Measurements from ENCODE around the gene GDF11.

The GDF11 gene

DNA sequence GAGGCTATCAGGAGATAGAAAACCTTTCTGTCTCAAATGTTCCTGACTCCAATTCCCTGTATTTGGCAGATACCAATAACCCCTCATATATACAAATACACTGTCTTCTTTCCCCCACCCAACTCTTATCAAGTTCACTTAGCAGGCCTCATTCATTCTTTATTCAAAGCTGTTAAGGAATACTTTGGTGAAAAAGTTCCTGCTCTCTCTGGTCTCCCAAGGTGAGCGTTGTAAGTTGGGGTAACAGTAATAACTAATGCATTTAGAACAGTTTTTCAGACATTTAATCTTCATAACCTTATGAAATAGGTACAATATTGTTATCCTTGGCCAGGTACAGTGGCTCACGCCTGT is 3.9 kb upstream of the GDF11 start:
- no peak for DNase-seq (ENCODE audit: low read depth)
- H3K4me3 ChIP-seq (ENCODE audit: low read length), result no peak overlapping the region
- no peak for TF ChIP-seq CTCF (IDR thresholded peaks at IDR 0.05; ENCODE audit: insufficient read depth, low read depth, low read length, missing control alignments)

GRCh38 chr12:55741931-55742680 is 816 bp upstream of the GDF11 start:
- H3K4me3 ChIP-seq (ENCODE audit: low read length), result no peak overlapping the region
- TF ChIP-seq CTCF (IDR thresholded peaks at IDR 0.05; ENCODE audit: insufficient read depth, low read depth, low read length, missing control alignments), result no peak
- DNase-seq (ENCODE audit: low read depth), result no peak

DNA sequence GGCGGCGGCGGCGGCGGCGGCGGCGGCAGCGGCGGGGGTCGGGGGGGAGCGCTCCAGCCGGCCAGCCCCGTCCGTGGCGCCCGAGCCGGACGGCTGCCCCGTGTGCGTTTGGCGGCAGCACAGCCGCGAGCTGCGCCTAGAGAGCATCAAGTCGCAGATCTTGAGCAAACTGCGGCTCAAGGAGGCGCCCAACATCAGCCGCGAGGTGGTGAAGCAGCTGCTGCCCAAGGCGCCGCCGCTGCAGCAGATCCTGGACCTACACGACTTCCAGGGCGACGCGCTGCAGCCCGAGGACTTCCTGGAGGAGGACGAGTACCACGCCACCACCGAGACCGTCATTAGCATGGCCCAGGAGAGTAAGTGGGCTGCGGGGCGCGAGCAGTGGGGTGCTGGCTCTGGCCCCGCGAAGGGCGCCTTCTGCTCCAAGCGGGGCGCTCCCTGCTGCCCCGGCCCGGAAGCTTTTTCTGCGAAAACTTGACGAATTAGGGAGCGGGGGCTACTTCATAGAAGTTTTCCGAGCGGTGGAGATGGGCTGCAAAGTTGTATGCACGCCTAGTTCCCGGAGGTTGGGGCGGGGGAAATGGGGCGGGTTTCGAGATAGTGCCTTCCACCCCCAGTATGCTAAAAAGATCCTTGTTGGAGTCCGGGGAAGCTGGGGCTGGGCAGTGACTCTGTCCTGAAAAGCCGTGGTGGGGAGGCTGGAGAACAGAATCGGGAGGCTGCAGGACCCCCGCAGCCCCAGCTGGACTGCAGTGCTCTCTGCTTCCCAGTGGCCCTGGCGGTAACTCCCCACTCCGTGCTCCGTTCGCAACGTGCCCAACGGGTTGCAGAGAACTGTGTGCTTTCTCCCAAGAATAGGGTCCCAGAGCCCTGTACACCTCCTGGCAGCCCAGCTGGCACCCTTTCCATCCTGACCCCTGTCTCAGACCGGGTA is 751 bp downstream of the GDF11 start:
- TF ChIP-seq CTCF (IDR thresholded peaks at IDR 0.05; ENCODE audit: insufficient read depth, low read depth, low read length, missing control alignments), result peak; percentile 6
- peak; percentile 72 for DNase-seq (ENCODE audit: low read depth)
- peak overlapping the region; percentile 55 for H3K4me3 ChIP-seq (ENCODE audit: low read length)

DNA sequence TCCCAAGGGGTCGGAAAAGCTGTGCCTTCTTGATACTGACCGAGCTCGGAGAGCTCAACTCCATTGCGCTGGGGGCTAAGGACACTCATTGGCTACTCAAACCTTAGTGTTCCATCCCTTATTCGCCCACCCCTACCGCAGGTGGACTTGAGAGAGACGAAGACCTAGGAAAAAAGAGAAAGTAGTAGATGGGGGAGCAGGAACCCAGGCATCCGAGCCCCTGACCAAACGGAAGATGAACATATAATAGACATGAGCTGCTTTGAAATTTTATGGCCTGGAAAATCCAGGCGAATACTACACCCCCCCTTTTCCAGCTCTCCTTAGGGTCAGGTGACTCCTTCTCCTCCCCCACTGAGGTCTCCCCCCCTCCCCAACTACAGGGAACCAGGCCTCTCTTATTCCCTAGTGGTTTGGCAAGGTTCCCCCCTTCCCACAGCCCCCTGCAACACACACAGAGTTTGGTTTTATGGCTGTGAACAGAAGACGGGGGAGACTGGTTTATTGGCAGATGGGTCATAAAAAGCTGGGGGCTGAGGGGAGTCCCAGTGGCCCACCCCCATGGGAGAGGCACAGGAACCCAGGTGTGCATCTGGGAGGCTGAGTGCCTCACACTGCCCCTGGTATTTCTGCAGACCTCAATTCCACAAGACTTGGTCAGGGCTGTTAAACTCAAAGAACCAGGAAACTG is 1.6 kb downstream of the GDF11 start:
- DNase-seq (ENCODE audit: low read depth), result no peak
- H3K4me3 ChIP-seq (ENCODE audit: low read length), result peak overlapping the region; percentile 55
- TF ChIP-seq CTCF (IDR thresholded peaks at IDR 0.05; ENCODE audit: insufficient read depth, low read depth, low read length, missing control alignments), result no peak

- no peak overlapping the region for H3K4me3 ChIP-seq (ENCODE audit: low read length)
These were observed 2.6 kb downstream of the GDF11 start for GRCh38 chr12:55745361-55746173.

More at GRCh38 chr12:55745361-55746173, 2.6 kb downstream of the GDF11 start:
- DNase-seq (ENCODE audit: low read depth), result no peak
- no peak for TF ChIP-seq CTCF (IDR thresholded peaks at IDR 0.05; ENCODE audit: insufficient read depth, low read depth, low read length, missing control alignments)
